ENCODE data around the gene CA10.

DNA sequence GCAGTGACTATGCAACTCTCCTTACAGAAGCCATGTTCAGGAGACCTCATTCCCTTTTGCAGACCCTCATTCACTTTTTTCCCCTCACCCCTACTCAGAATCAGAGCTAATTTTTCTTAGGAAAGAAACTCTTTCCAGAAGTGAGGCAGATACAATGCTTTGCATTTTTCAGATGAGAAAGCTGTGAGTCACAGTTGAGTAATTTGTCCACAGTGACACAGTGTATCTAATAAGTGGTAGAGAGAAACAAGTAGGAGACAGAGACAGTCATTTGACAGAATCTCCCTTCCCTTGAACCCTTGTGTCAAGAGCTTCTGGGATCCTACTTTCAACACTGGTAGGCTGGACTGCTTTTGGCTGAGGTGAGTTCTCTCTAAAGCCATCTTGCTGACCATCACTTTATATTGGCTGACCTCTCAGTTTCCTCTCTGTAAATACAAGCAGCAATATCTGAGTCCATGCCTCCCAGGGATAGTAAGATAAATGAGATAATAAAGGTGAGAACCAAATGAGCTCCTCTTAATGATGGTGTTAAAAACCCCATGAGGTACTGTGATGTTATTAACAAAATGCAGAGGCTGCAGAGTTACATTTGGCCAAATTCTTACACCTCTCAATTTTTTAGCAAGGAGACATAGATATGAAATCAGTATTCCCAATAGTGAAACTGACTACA, 130.8 kb downstream of the CA10 start:
- no peak for TF ChIP-seq EZH2 (IDR thresholded peaks at IDR 0.05; ENCODE audit: borderline replicate concordance, low read depth, low read length, severe bottlenecking)
- no peak for TF ChIP-seq GATA2 (IDR thresholded peaks at IDR 0.05; ENCODE audit: insufficient read depth, insufficient read length, low read depth, low read length)
- TF ChIP-seq POLR2AphosphoS5 (IDR thresholded peaks at IDR 0.05; ENCODE audit: insufficient read depth, low read depth, low read length): no peak
- no peak for TF ChIP-seq CTCF (IDR thresholded peaks at IDR 0.05; ENCODE audit: extremely low read depth in 1 of 2, insufficient read depth in 1 of 2, low read depth in 1 of 2, low read length in 2 of 2)
- TF ChIP-seq, protein P1, sequence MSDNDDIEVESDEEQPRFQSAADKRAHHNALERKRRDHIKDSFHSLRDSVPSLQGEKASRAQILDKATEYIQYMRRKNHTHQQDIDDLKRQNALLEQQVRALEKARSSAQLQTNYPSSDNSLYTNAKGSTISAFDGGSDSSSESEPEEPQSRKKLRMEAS (IDR thresholded peaks at IDR 0.05; ENCODE audit: insufficient read depth, insufficient read length): no peak
- no peak for TF ChIP-seq POLR2A (IDR thresholded peaks at IDR 0.05; ENCODE audit: low read depth, low read length)
- TF ChIP-seq JUN (IDR thresholded peaks at IDR 0.05; ENCODE audit: borderline replicate concordance, insufficient read depth, insufficient read length, low read depth): no peak
- no peak for TF ChIP-seq MYC (IDR thresholded peaks at IDR 0.05; ENCODE audit: low read depth, low read length)
